GM12872 (cell line): ENCODE results near the gene DYNC1LI1.

ENCODE experiments used
- TF ChIP-seq, protein P1 (sequence below): IDR thresholded peaks from 3 replicates; pipeline ENCODE4 v1.5.1; 2011; ENCODE audit warnings: low read depth, mild to moderate bottlenecking, low read length, moderate library complexity; ENCODE audit not compliant: insufficient read depth

DYNC1LI1 gene

DNA sequence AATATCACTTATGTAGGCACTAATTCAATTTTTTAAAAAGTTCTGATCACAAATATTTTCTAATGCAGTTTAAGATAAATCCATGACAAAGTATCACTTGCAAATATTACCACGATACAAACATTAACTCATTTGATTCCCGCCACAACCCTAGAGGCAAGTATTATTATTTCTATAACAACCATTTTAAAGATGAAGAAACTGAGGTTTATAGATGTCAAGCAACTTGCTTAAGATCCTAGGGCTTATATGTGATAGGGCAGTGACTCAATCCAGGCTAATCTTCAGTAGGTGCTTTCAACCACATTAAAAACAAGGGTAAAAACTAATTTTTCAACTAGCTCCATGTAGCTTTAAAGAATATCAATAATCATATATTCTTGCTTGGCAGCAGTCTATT is 1.7 kb downstream of the DYNC1LI1 start:
- TF ChIP-seq, protein P1, sequence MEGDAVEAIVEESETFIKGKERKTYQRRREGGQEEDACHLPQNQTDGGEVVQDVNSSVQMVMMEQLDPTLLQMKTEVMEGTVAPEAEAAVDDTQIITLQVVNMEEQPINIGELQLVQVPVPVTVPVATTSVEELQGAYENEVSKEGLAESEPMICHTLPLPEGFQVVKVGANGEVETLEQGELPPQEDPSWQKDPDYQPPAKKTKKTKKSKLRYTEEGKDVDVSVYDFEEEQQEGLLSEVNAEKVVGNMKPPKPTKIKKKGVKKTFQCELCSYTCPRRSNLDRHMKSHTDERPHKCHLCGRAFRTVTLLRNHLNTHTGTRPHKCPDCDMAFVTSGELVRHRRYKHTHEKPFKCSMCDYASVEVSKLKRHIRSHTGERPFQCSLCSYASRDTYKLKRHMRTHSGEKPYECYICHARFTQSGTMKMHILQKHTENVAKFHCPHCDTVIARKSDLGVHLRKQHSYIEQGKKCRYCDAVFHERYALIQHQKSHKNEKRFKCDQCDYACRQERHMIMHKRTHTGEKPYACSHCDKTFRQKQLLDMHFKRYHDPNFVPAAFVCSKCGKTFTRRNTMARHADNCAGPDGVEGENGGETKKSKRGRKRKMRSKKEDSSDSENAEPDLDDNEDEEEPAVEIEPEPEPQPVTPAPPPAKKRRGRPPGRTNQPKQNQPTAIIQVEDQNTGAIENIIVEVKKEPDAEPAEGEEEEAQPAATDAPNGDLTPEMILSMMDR: no peak

DNA sequence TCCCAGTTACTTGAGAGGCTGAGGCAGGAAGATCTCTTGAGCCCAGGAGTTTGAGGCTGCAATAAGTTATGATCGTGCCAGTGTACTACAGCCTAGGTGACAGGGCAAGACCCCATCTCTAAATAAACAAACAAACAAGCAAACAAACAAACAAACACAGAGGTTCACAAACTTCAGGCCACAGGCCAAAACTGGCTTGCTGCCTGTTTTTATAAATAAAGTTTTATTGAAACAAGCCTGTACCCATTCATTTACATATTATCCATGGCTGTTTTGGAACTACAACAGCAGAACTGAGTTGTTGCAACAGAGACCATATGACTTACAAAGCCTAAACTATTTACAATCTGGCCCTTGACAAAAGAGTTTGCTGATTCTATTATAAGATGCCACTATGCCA is 6.5 kb downstream of the DYNC1LI1 start:
- TF ChIP-seq, protein P1: no peak

DNA sequence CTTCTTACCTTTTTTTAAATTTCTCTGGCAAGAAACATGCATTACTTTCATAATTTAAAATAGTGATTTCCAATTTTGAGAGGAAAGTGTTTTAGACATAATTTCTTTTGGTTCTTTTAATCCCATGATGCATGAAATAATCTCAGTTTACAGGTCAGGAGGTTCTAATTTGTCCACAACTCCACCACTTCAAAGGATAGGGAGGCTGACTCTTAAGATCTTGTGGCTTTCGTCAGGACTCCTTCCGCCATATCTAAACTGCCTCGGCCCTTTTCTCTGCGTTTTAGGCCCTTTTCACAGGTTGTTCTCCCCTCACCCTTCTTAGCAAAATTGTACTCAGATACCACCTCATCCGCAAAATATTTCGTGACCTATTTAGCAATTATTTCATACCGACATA is 8.0 kb downstream of the DYNC1LI1 start:
- TF ChIP-seq, protein P1: no peak

DNA sequence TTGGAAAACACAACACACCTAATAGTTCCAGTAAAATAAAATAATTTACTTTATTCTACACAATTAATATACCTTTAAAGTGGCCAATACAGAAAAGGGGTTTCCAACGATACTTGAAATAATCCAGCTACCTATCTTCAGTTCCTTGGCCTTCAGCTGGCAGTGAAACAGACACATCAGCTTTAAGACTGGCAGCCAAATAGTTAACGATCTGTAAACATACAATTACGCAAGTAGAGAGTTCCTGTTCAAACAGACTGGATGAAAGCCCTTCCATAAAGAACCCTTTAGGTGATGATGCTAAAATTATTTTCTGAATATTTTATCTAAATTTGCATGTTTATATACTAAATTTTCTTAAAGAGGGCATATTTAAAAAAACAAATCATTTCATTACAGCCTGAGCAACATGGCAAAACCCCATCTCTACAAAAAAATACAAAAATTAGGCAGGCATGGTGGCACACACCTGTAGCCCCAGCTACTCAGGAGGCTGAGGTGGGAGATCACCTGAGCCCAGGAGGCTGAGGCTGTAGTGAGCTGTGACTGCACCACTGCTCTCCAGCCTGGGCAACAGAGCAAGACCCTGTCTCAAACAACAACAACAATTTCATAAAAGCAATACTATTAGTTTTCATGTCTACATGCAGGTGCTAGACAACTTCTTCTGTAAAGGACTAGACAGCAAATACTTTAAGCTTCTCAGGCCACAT is 12.9 kb downstream of the DYNC1LI1 start:
- TF ChIP-seq, protein P1: no peak

DNA sequence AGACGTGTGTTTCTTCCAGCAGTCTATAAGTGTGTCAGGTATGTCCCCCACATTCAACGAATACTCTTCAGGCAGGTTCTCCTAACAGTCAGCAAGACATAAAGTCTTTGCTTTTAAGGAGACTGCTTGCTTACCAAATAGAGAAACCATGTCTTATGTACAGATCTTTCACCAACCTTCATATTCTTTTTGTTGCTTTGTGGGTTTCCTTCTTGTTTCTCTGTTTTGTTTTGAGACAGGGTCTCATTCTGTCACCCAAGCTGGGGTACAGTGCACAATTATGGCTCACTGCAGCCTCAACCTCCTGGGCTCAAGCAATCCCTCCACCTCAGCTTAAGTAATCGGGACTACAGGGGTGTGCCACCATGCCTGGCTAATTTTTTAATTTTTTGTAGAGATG is 14.3 kb downstream of the DYNC1LI1 start:
- TF ChIP-seq, protein P1: no peak

DNA sequence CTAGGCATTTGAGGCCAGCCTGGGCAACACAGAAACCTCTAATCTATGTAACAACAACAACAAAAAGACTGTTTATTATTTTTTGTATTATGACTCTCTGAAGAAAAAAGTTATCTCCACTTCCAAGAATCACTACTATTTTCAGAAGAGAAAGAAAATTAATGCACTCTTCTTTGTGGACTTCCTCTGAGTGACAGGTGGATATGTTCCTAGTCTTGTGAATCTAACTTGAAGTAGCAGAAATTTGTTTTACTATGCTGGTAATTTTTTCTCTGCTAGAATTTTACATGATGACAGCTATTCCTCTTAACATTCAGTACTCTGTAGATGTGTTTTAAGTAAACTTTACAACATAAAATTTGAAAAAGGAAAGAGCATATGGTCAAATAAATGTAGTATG is 16.7 kb downstream of the DYNC1LI1 start:
- TF ChIP-seq, protein P1: no peak

DNA sequence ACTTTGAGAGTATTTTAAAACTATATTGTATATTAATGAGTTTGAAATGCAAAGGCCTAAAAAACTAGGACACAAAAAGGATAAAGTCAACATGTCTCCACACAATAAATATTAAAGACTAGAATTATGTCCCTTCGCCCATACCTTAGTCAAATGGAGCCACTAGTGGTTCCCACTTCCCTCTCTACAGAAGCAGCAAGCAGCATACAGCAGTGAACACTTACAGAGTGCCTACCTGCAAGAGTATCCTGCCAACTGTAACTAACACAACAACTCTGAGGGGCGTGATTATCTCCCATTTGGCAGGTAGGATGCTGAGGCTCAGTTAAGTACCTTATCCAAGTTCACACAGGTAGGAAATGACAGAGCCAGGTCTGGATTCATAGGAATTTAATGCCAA is 17.2 kb downstream of the DYNC1LI1 start:
- TF ChIP-seq, protein P1: no peak

DNA sequence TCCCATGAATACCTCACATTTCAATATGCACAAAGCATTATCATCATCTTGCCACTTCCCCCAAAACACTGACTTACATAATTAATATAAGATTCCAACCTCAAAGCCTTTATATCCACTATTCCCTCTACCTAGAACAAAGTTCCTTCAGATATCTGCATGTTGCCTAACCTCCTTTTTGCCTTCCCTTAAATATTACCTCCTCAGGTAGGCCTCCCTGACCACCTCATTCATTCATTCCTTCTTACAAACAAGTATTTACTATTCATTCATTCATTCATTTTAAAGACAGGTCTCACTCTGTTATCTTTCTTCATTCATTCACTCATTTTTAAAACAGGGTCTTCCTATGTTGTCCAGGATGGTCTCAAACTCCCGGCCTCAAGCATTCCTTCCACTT is 18.6 kb downstream of the DYNC1LI1 start:
- TF ChIP-seq, protein P1: no peak
